Measurements from ENCODE around the gene CCL23.
"Not testable (repeated sequence)": the region's sequence is repeated elsewhere in the genome, so short reads cannot be mapped to it uniquely, and the experiment has no call there.

The CCL23 gene

DNA sequence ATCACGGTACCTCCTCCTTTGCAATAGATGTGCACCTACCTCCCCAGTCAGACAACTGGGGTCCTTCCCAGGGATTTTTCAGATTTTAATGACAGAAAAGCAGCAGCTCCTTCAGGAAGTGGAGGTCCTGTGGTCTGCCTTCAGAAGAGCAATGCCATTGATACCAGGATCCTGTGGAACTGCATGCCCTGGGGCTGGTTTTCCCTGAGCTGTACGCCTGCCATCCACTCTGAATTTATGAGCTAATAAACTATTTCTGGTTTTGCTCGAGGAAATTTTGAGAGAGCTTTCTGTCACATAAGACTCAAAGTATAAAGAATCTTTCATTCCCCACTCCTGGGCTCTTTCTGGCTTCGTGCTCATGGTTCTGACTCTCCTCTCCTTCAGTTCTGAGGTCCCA is 10.0 kb upstream of the CCL23 start:
- H4K20me1 ChIP-seq (ENCODE audit: insufficient read depth), result no peaks in the 10 kb centered on the region
- H3K4me2 ChIP-seq, result no peak overlapping the region
- no peak overlapping the region for H3K9ac ChIP-seq
- TF ChIP-seq, protein P1, sequence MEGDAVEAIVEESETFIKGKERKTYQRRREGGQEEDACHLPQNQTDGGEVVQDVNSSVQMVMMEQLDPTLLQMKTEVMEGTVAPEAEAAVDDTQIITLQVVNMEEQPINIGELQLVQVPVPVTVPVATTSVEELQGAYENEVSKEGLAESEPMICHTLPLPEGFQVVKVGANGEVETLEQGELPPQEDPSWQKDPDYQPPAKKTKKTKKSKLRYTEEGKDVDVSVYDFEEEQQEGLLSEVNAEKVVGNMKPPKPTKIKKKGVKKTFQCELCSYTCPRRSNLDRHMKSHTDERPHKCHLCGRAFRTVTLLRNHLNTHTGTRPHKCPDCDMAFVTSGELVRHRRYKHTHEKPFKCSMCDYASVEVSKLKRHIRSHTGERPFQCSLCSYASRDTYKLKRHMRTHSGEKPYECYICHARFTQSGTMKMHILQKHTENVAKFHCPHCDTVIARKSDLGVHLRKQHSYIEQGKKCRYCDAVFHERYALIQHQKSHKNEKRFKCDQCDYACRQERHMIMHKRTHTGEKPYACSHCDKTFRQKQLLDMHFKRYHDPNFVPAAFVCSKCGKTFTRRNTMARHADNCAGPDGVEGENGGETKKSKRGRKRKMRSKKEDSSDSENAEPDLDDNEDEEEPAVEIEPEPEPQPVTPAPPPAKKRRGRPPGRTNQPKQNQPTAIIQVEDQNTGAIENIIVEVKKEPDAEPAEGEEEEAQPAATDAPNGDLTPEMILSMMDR (conservative IDR thresholded peaks at IDR 0.05; ENCODE audit: low read depth, low read length), result no peak
- no peaks in the 10 kb centered on the region for H3K36me3 ChIP-seq (ENCODE audit: insufficient read depth)
- no peak overlapping the region for H2AFZ ChIP-seq (ENCODE audit: low read depth)
- no peaks in the 10 kb centered on the region for H3K79me2 ChIP-seq (ENCODE audit: insufficient read depth, low read depth)
- H3K4me1 ChIP-seq (ENCODE audit: low read depth, poor library complexity, severe bottlenecking), result no peaks in the 10 kb centered on the region
- no peaks in the 10 kb centered on the region for H3K27me3 ChIP-seq (ENCODE audit: insufficient read depth, low read depth)
- H3K27ac ChIP-seq, result no peak overlapping the region
- no peak overlapping the region for H3K4me3 ChIP-seq (IDR thresholded peaks at IDR 0.05; ENCODE audit: insufficient read depth, low read depth, low read length)

DNA sequence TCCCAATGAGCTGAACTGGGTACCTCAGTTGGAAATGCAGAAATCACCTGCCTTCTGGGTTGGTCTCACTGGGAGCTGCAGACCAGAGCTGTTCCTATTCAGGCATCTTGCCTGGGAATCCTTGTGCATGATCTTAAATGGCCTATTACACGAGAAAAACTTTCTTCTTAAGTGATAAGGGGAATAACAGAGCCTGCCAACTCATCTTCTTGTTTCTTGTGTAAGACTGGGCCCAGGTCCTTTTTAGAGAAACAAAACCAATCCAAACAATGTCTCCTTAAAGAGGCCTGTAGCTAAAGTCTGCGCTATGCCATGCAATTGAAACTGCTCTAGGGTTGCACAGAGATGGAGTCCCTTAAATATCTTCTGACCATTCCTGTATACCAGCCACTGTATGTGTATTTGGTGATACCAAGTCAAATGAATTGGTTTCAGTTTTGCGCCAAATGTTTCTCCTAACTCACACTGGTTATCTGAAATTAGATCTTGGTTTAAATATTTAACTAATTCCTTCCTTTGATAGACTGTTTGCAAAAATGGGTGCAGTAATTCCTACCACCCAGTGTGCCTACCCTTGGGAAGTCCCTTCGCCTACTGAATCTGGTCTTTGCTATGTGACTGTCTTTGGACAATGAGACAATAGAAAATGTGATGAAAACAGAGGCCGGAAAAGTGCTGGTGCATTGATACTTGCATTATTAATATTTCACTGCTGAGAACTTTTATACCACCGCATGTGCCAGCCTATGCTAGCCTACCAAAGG is 6.5 kb upstream of the CCL23 start:
- TF ChIP-seq, protein P1 (conservative IDR thresholded peaks at IDR 0.05; ENCODE audit: low read depth, low read length), result no peak
- Histone ChIP-seq H3K4me3 (IDR thresholded peaks at IDR 0.05; ENCODE audit: insufficient read depth, low read depth, low read length) (no peak overlapping the region), H3K27me3 (ENCODE audit: insufficient read depth, low read depth) (no peaks in the 10 kb centered on the region), H3K27ac (no peak overlapping the region), H4K20me1 (ENCODE audit: insufficient read depth) (no peaks in the 10 kb centered on the region), H3K36me3 (ENCODE audit: insufficient read depth) (no peaks in the 10 kb centered on the region), H3K9ac (no peak overlapping the region), H3K4me2 (no peak overlapping the region), H3K79me2 (ENCODE audit: insufficient read depth, low read depth) (no peaks in the 10 kb centered on the region), H3K4me1 (ENCODE audit: low read depth, poor library complexity, severe bottlenecking) (no peaks in the 10 kb centered on the region), H2AFZ (ENCODE audit: low read depth) (no peak overlapping the region)

DNA sequence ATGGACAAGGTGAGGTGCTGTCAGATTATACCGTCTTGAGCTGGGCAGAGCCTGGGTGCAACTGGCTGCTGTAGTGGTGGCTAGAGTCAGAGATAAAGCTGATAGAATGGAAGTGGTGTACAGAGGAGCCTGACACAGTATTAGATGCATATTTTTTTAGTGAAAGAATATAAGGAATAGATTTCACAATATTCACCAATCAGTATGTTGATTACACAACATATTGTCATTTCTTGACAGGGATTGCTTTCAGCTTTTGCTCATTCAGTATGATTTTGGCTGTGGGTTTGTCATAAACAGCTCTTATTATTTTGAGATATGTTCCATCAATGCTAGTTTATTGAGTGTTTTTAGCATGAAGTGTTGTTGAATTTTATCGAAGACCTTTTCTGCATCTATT is 1.7 kb upstream of the CCL23 start:
- no peak overlapping the region for H3K9ac ChIP-seq
- no peaks in the 10 kb centered on the region for H3K4me1 ChIP-seq (ENCODE audit: low read depth, poor library complexity, severe bottlenecking)
- H3K27me3 ChIP-seq (ENCODE audit: insufficient read depth, low read depth), result no peaks in the 10 kb centered on the region
- H3K79me2 ChIP-seq (ENCODE audit: insufficient read depth, low read depth), result no peaks in the 10 kb centered on the region
- no peaks in the 10 kb centered on the region for H4K20me1 ChIP-seq (ENCODE audit: insufficient read depth)
- H2AFZ ChIP-seq (ENCODE audit: low read depth), result no peak overlapping the region
- H3K27ac ChIP-seq, result no peak overlapping the region
- TF ChIP-seq, protein P1 (conservative IDR thresholded peaks at IDR 0.05; ENCODE audit: low read depth, low read length), result no peak
- no peak overlapping the region for H3K4me3 ChIP-seq (IDR thresholded peaks at IDR 0.05; ENCODE audit: insufficient read depth, low read depth, low read length)
- no peak overlapping the region for H3K4me2 ChIP-seq
- no peaks in the 10 kb centered on the region for H3K36me3 ChIP-seq (ENCODE audit: insufficient read depth)

DNA sequence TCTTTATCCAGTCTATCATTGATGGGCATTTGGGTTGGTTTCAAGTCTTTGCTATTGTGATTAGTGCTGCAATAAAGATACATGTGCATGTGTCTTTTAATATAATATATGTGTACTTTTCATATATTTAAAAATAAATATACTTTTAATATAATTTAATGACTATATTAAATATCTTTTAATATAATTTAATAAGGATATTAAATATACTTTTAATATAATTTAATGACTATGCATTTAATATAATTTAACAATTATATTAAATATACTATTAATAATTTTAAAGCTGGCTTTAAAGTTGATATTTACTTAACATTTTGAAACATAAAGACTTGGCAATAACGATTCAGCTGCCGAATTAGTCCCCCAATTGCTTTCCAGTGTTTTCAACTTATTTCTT is 1.2 kb downstream of the CCL23 start:
- Histone ChIP-seq H3K9ac (no peak overlapping the region), H3K4me2 (no peak overlapping the region), H3K4me1 (ENCODE audit: low read depth, poor library complexity, severe bottlenecking) (no peaks in the 10 kb centered on the region), H2AFZ (ENCODE audit: low read depth) (no peak overlapping the region), H3K79me2 (ENCODE audit: insufficient read depth, low read depth) (no peaks in the 10 kb centered on the region), H3K4me3 (IDR thresholded peaks at IDR 0.05; ENCODE audit: insufficient read depth, low read depth, low read length) (no peak overlapping the region), H3K36me3 (ENCODE audit: insufficient read depth) (no peaks in the 10 kb centered on the region), H3K27ac (no peak overlapping the region), H4K20me1 (ENCODE audit: insufficient read depth) (no peaks in the 10 kb centered on the region), H3K27me3 (ENCODE audit: insufficient read depth, low read depth) (no peaks in the 10 kb centered on the region)
- TF ChIP-seq, protein P1 (conservative IDR thresholded peaks at IDR 0.05; ENCODE audit: low read depth, low read length), result no peak

DNA sequence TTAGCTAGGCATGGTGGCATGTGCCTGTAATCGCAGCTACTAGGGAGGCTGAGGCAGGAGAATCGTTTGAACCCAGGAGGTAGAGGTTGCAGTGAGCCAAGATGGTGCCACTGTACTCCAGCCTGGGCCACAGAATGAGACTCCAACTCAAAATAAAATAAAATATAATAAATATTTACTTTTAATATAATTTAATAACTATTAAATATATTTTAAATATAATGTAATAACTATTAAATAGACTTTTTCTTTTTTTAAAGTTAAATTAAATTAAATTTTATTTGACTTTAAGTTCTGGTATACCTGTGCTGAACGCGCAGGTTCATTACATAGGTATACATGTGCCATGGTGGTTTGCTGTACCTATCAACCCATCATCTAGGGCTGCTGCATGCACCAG is 1.9 kb downstream of the CCL23 start:
- not testable (repeated sequence) for H3K27ac ChIP-seq; H3K27me3 ChIP-seq (ENCODE audit: insufficient read depth, low read depth); H3K4me1 ChIP-seq (ENCODE audit: low read depth, poor library complexity, severe bottlenecking); H3K9ac ChIP-seq; H3K4me2 ChIP-seq; H3K79me2 ChIP-seq (ENCODE audit: insufficient read depth, low read depth); H3K36me3 ChIP-seq (ENCODE audit: insufficient read depth); H3K4me3 ChIP-seq (IDR thresholded peaks at IDR 0.05; ENCODE audit: insufficient read depth, low read depth, low read length); H4K20me1 ChIP-seq (ENCODE audit: insufficient read depth); H2AFZ ChIP-seq (ENCODE audit: low read depth)
